HG02588 (cell line): ENCODE results near the gene JAM3.
"Not testable (repeated sequence)": the region's sequence is repeated elsewhere in the genome, so short reads cannot be mapped to it uniquely, and the experiment has no call there.

ENCODE experiments used
- ATAC-seq: cut with Tn5 transposase; IDR thresholded peaks from one replicate; pipeline ENCODE4 v1.9.1; 2021; ENCODE audit warnings: mild to moderate bottlenecking, moderate library complexity; ENCODE audit not compliant: unreplicated experiment

JAM3 gene

DNA sequence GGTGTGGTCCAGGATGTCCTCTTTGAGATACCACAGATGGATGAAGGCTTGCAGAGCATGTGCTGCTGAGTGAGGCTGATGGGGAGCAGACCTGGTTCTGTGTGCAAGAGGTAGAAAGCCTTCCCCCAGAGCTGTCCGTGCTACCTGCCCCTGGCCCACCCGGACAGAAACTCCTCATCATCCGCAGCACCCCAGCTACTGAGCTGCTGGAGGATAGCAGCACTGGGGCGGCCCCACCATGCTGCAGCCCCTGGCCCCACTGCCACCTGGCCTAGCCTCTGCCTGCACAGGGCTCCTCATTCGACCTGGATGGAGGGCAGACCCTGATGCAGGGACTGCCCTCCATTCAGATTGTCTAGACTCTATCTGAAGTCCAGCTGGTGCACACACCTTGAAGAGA lies 104.4 kb downstream of the JAM3 start:
- no peak for ATAC-seq

GRCh38 chr11:134176284-134176683 lies 107.4 kb downstream of the JAM3 start:
- no peak for ATAC-seq

GRCh38 chr11:134178032-134178674 lies 109.3 kb downstream of the JAM3 start:
- no peak for ATAC-seq

DNA sequence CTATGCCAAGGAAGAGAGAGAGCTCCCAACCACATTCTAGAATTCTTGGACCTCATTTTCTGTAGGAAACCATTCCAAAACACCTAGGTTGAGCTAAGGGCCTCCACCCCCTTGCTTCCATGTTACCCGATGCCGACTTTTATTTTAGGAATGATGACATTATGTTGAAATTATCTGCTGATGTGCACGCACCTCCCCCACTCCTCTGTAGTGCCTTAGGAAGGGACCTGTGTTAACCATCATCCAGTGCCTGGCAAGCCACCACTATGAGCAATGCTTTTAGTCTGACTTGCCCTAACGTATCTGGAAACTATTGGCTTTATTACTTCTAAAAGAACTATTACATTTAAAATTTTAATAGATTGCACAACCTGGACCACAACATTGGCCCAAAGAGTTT lies 112.8 kb downstream of the JAM3 start:
- no peak for ATAC-seq

DNA sequence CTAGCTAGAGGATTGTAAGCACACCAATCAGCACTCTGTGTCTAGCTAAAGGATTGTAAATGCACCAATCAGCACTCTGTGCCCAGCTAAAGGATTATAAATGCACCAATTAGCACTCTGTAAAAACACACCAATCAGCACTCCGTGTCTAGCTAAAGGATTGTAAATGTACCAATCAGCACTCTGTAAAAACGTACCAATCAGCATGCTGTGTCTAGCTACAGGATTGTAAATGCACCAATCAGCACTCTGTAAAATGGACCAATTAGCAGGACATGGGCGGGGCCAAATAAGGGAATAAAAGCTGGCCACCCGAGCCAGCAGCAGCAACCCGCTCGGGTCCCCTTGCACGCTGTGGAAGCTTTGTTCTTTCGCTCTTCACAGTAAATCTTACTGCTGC lies 119.2 kb downstream of the JAM3 start:
- ATAC-seq: not testable (repeated sequence)

GRCh38 chr11:134196756-134197155 lies 127.9 kb downstream of the JAM3 start:
- no peak for ATAC-seq

DNA sequence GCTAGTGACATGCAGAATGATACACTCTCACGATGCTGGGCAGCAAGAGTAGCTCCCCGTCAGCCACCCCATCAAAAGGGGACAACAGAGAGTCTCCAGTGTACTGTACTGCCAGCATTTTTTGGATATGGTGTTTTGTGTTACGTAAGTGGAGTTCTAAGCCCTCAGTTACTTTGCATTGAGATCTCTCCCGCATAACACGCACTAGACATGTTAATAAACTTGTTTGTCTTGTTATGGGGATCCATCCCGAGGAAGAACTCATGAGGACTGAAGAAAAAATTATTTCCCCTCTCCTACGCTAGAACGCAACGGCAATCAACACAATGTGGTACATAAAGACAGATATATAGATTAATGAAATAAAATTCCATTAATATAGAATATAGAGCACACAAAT lies 130.7 kb downstream of the JAM3 start:
- no peak for ATAC-seq

- ATAC-seq: no peak
These were observed 131.8 kb downstream of the JAM3 start for GRCh38 chr11:134200688-134201087.
